A673 (cell line): ENCODE results near the gene ABCA4. TPM values are rescaled to one million over a fixed set of nuclear protein-coding genes. Genes with fewer than 3 reads are reported as not detected.

Experiments
- BruUV-seq: library from RNA; stranded (reverse); fragments of 400-500 nt; replicated peaks from 2 replicates; lab custom pipeline; 2021; lab: Mats Ljungman, UMichigan
- CTCF ChIA-PET: fragments of 300-600 bp; sonication (Branson Sonifier 250); formaldehyde crosslinking; loops from one replicate; lab custom pipeline; 2022; ENCODE audit warnings: antibody characterized with exemption; lab: Charles Lee
- POLR2A ChIA-PET: fragments of 300-600 bp; sonication (Branson Sonifier 250); formaldehyde crosslinking; loops from one replicate; lab custom pipeline; 2022; ENCODE audit warnings: antibody characterized with exemption; ENCODE audit not compliant: low non-redundant PET; lab: Charles Lee
- DNase-seq: peaks from one replicate; pipeline ENCODE4 v3.0.0-alpha.2; 2015; ENCODE audit warnings: low spot score
- H3K27ac ChIP-seq: fragments of 200-600 bp; sonication (generic); 2 replicates; pipeline ENCODE4 v1.5.1; 2016; ENCODE audit warnings: mixed run types, low read depth, mild to moderate bottlenecking, mixed read lengths, antibody characterized with exemption, low read length; ENCODE audit not compliant: poor library complexity, severe bottlenecking
- H3K27me3 ChIP-seq: fragments of 200-600 bp; sonication (generic); replicated peaks from 2 replicates; pipeline ENCODE4 v1.6.1; 2017; ENCODE audit warnings: mixed run types, low read depth, mild to moderate bottlenecking, mixed read lengths, antibody characterized with exemption, low read length; ENCODE audit not compliant: insufficient read depth, poor library complexity
- H3K36me3 ChIP-seq: fragments of 200-600 bp; sonication (generic); 2 replicates; pipeline ENCODE4 v1.6.1; 2016; ENCODE audit warnings: mixed run types, mild to moderate bottlenecking, mixed read lengths, antibody characterized with exemption, low read length; ENCODE audit not compliant: insufficient read depth, poor library complexity, severe bottlenecking
- H3K4me1 ChIP-seq: fragments of 200-600 bp; sonication (generic); 2 replicates; pipeline ENCODE4 v1.6.1; 2017; ENCODE audit warnings: mixed run types, mild to moderate bottlenecking, mixed read lengths, antibody characterized with exemption, low read length; ENCODE audit not compliant: insufficient read depth, poor library complexity, severe bottlenecking
- H3K4me3 ChIP-seq: fragments of 200-600 bp; sonication (generic); 2 replicates; pipeline ENCODE4 v1.5.1; 2016; ENCODE audit warnings: low read depth, mixed run types, mild to moderate bottlenecking, mixed read lengths, low read length; ENCODE audit not compliant: poor library complexity, severe bottlenecking
- H3K9me3 ChIP-seq: fragments of 200-600 bp; sonication (generic); 2 replicates; pipeline ENCODE4 v1.6.1; 2016; ENCODE audit warnings: mixed run types, low read depth, mild to moderate bottlenecking, mixed read lengths, antibody characterized with exemption, low read length; ENCODE audit not compliant: poor library complexity, severe bottlenecking
- EZH2 ChIP-seq: fragments of 200-600 bp; sonication (generic); IDR thresholded peaks from 2 replicates; pipeline ENCODE4 v1.6.1; 2017; ENCODE audit warnings: borderline replicate concordance, low read depth, mild to moderate bottlenecking, mixed read lengths, antibody characterized with exemption, low read length; ENCODE audit not compliant: poor library complexity, severe bottlenecking
- intact Hi-C: fragments of 100-400 bp; cut with micrococcal nuclease; formaldehyde crosslinking; loops from one replicate; pipeline ENCODE4 v1.10.0; 2022; ENCODE audit not compliant: unreplicated experiment
- total RNA-seq: library from RNA; stranded (reverse); gene quantifications from 2 replicates; pipeline ENCODE4 v1.2.3, GENCODE V29; 2021
- TF ChIP-seq, protein P1 (sequence below): fragments of 300-800, 200-600 bp; sonication (generic); conservative IDR thresholded peaks from 2 replicates; pipeline ENCODE4 v1.5.1; 2017; ENCODE audit warnings: low read depth, mild to moderate bottlenecking, antibody characterized with exemption, low read length, moderate library complexity, mixed read lengths

Gene ABCA4
- total RNA-seq, 1 experiment from 2014 or later, result 0.09 TPM

DNA sequence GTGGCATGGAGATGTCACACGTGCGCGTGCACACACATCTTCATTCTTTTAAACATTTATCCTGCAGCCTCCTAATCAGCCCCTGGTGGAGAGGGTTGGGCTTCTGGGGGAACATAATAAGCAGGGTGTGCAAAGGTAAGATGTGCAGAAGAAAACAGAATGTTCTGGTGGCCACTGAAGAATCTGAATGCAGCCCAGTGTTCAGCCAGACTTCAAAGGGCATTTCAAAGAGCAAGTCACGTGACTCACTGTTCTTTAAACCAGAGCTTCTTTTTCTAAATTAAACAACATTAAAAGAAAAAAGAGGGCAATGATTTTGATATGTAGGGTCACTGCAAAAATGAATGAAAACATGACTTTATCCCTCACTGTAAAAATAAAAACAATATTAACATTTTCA, 89.8 kb downstream of the ABCA4 start:
- TF ChIP-seq EZH2, result no peak
- TF ChIP-seq, protein P1, sequence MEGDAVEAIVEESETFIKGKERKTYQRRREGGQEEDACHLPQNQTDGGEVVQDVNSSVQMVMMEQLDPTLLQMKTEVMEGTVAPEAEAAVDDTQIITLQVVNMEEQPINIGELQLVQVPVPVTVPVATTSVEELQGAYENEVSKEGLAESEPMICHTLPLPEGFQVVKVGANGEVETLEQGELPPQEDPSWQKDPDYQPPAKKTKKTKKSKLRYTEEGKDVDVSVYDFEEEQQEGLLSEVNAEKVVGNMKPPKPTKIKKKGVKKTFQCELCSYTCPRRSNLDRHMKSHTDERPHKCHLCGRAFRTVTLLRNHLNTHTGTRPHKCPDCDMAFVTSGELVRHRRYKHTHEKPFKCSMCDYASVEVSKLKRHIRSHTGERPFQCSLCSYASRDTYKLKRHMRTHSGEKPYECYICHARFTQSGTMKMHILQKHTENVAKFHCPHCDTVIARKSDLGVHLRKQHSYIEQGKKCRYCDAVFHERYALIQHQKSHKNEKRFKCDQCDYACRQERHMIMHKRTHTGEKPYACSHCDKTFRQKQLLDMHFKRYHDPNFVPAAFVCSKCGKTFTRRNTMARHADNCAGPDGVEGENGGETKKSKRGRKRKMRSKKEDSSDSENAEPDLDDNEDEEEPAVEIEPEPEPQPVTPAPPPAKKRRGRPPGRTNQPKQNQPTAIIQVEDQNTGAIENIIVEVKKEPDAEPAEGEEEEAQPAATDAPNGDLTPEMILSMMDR, result no peak
- H3K36me3 ChIP-seq, result no peaks in the 10 kb centered on the region
- BruUV-seq, result no TSS peak
- DNase-seq, result no peak
- ChIA-PET POLR2A (no interaction called here), CTCF (interaction anchor here (1.0 to 1.3 kb wide), 2 partner anchors 8 to 304 kb away, joined by 3 to 4 read pairs; no protein-coding TSS in a partner anchor)
- no peaks in the 10 kb centered on the region for H3K27me3 ChIP-seq
- no peaks in the 10 kb centered on the region for H3K9me3 ChIP-seq
- no peak overlapping the region for H3K4me3 ChIP-seq
- intact Hi-C loops, result loop anchor here (10.0 kb wide), 1 partner anchor 596 kb away; no protein-coding TSS in a partner anchor
- H3K4me1 ChIP-seq, result no peaks in the 10 kb centered on the region
- H3K27ac ChIP-seq, result no peak overlapping the region

DNA sequence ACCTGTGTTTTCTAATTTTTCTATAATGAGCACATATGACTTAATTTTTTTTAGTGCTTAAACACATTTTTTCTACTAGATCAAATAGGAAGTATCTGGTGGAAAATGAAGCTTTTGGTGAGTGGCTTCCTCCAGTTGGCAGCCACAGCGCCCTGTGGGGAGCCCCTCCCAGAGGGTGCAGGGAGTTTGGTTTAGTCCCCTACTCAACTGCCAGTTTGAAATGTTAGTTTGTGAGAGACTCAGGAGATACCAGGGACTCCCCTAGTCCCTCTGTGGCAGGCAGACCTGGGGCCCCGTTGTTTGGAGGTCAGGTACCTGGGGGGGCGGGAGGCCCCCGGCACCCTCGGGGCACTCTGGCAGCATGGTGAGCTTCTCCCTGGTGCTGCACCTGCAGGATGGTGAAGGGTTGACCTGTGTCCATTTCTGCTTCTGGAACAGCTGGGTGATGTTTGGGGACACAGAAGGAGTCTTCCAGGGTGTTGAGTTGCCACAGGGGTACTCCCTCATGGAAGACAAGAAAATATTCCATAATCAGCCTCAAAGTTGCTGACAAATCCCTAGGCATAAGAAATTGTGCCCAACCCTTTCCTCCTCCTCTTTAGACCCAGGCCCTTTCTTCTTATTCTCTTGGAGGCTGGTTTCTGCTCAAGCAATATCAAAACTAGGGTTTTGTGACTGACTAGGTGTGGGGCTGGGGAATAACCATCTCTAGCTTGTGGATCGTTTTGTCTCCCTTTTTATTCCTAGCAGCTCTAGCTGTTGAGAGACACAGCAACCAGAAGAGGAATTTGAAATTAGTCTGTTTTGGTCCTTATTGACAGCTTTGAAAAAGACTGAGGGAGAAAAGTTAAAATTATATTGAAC, 91.6 kb downstream of the ABCA4 start:
- BruUV-seq, result no TSS peak
- Histone ChIP-seq H3K9me3 (no peaks in the 10 kb centered on the region), H3K4me3 (no peak overlapping the region), H3K27me3 (no peaks in the 10 kb centered on the region), H3K27ac (no peak overlapping the region), H3K4me1 (no peaks in the 10 kb centered on the region), H3K36me3 (no peaks in the 10 kb centered on the region)
- ChIA-PET POLR2A (no interaction called here), CTCF (interaction anchor here (0.6 kb wide), 1 partner anchor 13 kb away, joined by 3 read pairs; no protein-coding TSS in a partner anchor)
- TF ChIP-seq, protein P1, result no peak
- no peak for TF ChIP-seq EZH2
- DNase-seq, result no peak
- intact Hi-C loops, result no loop called here

DNA sequence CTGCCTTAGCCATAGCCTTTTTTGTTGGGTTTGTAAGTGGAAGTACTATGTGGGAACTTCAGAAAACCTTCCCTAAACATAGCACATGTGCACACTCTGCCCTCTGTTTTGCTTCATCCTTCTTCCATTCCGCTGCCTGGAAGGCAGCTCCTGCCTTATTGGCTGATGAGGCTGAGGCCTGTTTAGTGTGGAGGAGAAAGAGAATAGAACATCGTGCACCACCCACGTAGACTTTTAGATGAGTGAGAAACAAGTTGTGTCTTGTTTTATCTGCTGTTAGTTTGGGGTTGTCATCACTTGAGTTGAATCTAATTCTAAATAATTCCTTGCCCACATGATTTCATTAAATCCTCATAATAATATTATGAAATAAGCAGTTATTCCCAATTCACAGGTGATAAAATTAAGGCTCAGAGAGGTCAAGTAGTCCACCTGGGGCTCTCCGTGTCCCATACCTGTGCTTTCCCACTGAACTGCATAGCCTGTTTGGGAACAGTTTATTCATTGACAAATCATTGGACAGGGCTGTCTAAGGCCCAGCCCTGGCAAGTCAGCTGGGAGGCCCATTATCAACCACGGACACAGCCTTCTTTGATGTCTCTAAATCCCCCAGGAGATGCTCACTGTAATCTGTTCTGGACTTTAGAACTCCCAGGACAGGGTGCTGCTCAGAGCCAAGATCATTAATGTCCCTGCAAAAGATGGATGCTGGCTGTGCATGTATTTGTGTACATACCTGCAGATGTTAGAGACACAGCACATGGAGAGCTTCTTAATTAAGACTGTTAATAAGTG, 93.0 kb downstream of the ABCA4 start:
- TF ChIP-seq, protein P1, result no peak
- TF ChIP-seq EZH2, result no peak
- Histone ChIP-seq H3K27me3 (no peaks in the 10 kb centered on the region), H3K4me1 (no peaks in the 10 kb centered on the region), H3K27ac (no peak overlapping the region), H3K9me3 (no peaks in the 10 kb centered on the region), H3K4me3 (no peak overlapping the region), H3K36me3 (no peaks in the 10 kb centered on the region)
- BruUV-seq, result no TSS peak
- CTCF ChIA-PET, result interaction anchor here (3.2 kb wide), 1 partner anchor 11 kb away, joined by 13 read pairs; no protein-coding TSS in a partner anchor
- POLR2A ChIA-PET, result no interaction called here
- DNase-seq, result no peak
- intact Hi-C loops, result no loop called here
